ENCODE data around the gene TBC1D3B.
"Not testable (repeated sequence)": the region's sequence is repeated elsewhere in the genome, so short reads cannot be mapped to it uniquely, and the experiment has no call there.

The TBC1D3B gene

DNA sequence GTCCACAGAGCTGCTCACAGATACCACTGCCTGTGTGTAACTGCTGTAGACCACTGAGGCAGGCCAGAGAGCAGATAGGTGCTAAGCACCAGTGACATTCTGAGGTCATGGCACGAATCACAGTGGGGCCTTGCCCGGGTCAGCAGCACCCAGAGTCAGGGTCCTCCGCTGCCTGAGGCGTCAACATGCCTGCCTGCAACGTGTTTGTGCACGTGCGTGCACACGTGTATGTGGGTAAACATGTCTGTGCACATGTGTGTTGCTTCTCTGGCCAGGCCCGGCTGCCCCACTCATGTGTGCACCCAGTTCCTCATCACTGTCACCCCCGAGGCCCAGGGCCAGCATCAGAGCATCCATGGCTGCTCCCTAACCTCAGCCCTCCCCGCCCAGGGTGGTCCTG, at the start of gene TBC1D3B:
TBC1D3B (minus strand) TSS at position 101 of the 400 bp plus-strand sequence. CDS start 1,586 bp downstream, outside the sequence.
- DNase-seq (ENCODE audit: low spot score), result not testable (repeated sequence)

DNA sequence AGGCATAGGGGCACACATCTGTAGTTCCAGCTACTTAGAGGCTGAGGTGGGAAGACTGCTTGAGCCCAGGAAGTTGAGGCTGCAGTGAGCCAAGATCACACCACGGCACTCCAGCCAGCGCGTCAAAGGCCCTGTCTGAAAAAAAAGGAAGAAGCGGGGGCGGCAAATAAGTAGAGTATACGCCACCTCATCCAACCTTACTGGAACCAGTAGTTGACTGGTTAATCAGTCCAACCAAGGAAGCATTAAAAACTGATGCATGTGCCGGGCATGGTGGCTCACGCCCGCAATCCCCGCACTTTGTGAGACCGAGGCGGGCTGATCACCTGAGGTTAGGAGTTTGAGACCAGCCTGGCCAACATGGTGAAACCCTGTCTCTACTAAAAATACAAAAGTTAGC, 46.5 kb upstream of the TBC1D3B start:
- not testable (repeated sequence) for DNase-seq (ENCODE audit: low spot score)

DNA sequence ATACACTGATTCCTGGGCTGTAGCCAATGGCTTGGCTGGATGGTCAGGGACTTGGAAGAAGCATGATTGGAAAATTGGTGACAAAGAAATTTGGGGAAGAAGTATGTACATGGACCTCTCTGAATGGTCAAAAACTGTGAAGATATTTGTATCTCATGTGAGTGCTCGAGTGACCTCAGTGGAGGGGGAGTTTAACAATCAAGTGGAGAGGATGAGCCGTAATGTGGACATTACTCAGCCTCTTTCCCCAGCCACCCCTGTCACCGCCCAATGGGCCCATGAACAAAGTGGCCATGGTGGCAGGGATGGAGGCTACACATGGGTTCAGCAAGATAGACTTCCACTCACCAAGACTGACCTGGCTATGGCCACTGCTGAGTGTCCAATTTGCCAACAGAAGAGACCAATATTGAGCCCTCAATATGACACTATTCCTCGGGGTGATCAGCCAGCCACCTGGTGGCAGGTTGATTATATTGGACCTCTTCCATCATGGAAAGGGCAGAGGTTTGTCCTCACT, 45.2 kb upstream of the TBC1D3B start:
- DNase-seq (ENCODE audit: low spot score), result not testable (repeated sequence)

DNA sequence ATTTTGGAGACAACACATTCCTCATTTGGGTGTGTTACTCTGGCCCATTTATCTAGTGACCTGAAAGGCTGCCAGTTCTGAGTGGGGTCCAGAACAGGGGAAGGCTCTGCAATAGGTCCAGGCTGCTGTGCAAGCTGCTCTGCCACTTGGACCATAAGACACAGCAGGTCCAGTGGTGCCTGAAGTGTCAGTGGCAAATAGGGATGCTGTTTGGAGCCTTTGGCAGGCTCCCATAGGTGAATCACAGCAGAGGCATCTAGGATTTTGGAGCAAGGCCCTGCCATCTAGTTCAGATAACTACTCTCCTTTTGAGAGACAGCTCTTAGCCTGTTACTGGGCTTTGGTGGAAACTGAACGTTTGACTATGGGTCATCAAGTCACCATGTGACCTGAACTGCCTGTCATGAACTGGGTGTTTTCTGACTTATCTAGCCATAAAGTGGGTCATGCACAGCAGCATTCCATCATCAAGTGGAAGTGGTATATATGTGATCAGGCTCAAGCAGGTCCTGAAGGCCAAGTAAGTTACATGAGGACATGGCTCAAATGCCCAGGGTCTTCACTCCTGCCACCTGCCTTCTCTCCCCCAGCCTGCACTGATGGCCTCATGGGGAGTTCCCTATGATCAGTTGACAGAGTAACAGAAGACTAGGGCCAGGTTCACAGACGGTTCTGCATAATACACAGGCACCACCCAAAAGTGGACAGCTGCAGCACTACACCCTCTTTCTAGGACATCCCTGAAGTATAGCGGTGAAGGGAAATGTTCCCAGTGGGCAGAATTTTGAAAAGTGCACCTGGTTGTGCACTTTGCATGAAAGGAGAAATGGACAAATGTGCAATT, 44.5 kb upstream of the TBC1D3B start:
- not testable (repeated sequence) for DNase-seq (ENCODE audit: low spot score)

DNA sequence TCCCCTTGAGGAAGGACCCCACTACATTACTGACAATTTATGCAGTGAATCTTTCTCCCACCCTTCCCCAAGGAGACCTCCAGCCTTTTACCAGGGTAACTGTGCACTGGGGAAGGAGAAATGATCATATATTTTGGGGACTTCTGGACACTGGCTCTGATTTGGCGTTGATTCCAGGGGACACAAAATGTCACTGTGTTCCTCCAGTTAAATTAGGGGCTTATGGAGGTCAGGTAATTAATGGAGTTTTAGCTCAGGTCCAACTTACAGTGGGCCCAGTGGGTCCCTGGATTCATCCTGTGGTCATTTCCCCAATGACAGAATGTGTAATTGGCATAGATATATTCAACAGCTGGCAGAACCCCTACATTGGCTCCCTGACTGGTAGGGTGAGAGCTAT, 43.1 kb upstream of the TBC1D3B start:
- not testable (repeated sequence) for DNase-seq (ENCODE audit: low spot score)

DNA sequence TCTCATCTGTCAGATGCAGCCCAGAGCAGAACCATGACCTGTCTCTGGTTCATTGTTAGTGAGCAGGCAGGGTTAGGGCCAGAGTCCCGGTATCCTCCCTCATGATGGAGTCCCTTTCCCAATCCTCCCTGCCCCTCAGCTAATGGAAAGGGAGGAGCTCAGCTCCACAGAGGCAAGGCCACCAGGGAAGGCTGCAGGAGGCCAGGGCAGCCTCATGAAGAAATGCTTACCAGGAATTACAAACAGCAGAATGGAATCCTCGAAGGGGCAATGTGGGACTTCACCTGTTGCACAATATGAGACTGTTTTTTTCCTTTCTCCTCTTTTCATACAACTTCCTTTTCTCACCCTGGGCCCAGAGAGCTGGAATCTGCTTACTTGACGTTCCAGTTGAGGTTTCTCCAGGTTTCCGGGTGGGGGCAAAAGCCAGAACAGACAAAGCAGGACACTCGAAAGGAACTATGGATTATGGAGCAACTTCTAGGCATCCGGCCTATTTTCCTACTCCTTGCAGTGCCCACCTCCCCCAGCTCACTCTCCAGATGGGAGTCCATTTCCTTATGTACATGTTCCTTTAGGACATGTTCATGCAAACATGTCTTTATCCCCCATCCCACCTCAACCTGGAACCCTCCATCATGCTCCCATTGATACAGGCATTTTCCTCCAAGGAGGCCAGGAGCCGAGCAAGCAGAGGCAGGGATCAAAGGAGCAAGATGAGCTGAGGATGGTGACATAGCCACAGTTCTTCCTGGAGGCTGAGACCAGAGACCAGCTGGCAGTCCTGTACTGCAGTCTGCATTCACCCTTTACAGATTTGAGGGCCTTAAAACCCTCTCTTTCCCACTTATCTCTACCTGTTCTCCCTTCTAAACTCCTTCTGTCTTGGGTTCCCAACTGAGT, 39.2 kb upstream of the TBC1D3B start:
- not testable (repeated sequence) for DNase-seq (ENCODE audit: low spot score)

DNA sequence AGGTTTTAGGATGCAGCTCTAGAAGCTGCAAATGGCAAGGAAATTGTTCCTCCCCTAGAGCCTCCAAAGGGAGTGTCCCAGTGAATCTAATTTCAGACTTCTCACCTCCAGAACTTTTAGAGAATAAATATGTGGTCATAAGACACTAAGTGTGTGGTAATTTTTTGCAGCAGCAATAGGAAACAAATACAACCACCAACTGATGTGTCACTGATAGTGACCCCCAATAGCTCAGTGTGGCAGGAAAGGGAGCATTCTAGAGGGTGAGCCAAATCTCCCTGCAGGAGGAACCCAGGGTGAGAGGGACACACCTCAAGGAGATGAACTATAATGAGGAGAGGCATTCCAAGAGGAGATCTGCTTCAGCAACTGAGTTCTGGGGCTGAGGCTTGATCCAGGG, 38.5 kb upstream of the TBC1D3B start:
- DNase-seq (ENCODE audit: low spot score), result no peak

DNA sequence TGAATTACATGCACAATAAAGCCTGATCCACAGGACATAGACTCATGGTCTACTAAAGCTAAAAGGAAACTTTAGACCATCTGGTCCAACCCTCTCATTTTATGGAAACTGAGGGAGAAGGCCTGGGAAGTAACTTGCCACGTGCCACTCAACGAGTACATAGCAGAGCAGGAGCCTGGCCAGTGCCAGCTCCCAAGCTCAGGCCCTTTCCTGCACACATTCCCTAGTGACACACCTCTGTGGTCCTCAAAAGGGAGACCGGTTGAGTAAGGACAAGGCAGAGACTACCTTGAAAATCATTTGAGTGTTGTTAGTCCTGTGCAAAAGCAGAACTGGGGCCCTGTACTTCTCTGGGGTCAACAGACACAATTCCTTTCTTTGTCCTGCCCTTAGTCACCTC, 37.3 kb upstream of the TBC1D3B start:
- DNase-seq (ENCODE audit: low spot score), result no peak

DNA sequence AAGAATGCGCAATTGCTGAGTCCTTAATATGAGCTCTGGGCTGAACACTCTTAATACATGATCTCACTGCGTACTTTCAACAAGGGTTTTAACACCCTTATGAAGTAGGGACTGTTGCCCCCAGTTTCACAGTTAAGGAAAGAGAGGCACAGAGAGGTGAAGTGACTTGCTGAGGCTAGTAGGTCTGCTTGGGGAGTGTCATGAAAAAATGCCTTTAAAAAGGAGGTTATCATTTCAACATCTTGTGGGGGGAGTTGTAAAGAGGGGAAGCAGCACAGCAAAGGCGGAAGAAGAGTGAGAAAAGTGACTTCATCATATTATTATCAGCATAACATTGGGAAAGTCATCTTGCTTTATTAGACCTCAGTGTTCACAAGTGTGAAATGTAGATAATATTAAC, 36.5 kb upstream of the TBC1D3B start:
- DNase-seq (ENCODE audit: low spot score), result no peak

DNA sequence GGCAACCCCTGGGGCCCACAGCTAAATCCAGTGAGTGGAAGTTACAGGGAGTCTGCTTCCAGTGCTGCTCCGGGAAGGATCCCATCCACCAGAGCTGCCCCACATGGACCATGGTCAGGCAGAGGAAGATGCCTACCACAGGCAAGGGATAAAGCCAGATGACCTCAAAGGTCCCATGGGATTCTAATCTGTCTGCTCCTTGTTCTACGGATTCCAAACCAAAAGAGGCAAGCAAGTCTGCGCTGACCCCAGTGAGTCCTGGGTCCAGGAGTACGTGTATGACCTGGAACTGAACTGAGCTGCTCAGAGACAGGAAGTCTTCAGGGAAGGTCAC, 35.8 kb upstream of the TBC1D3B start:
- no peak for DNase-seq (ENCODE audit: low spot score)

DNA sequence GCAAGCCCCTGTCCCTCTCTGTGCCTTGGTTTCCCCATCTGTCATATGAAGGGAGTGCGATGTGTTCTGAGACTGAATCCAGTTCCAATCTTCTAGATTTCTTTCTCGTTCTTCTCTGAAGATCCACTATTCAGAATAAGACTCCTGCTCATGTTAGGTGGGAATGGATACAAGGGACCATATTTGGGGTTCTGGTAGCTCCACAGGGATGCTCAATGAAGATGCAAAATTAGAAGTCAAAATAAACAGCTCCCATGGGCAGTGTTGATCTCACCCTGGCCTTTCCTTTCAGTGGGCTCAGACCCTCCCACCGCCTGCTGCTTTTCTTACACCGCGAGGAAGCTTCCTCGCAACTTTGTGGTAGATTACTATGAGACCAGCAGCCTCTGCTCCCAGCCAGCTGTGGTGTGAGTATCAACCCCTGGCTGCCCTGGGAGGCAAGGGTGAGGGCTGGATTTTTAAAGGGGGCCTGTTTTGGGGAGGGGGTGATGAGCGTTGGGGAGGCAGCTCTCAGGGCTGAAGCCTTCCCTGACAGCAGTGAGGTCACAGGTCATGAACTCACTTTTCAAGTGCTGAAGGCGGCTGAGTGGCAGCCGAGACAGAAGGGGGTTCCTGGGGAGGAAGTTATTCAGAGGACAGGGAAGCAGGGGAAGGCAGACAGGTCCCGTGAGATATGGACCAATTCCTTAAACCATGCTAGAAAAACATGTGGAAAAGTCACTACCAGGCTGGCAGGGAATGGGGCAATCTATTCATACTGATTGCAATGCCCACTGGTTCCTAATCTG, 35.2 kb upstream of the TBC1D3B start:
- not testable (repeated sequence) for DNase-seq (ENCODE audit: low spot score)

DNA sequence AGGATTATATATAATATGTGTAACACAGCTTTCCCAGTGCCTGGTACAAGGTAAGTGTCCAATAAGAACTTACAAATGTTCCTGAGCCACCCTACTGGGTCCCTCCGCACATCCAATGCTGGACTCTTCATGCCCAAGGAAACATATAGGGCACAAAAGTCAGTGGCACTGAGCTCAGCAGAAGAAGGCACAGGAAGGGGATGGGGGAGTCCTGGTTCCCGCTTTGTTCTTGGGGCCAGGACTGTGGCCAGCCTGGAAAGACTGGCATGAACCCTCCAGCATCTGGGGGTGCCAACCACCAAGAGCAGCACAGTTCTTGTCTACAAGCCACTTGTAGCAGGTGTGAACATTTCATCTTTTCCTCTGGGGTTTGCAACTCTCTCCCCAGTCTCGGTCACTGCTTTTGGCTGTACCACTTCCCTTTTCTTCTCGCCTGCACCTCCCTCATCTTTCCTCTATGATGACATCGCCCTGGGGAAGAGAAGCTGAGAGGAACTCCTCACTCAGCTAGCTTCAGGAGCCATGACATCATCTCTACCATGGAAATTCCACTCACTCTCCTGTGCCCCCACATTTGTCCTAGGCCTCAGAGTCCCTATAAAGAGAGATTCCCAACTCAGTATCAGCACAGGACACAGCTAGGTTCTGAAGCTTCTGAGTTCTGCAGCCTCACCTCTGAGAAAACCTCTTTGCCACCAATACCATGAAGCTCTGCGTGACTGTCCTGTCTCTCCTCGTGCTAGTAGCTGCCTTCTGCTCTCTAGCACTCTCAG, 34.2 kb upstream of the TBC1D3B start, which contains the start of gene CCL4L2:
CCL4L2 (plus strand) TSS at position 625 of the 773 bp plus-strand sequence.
- DNase-seq (ENCODE audit: low spot score), result not testable (repeated sequence)

DNA sequence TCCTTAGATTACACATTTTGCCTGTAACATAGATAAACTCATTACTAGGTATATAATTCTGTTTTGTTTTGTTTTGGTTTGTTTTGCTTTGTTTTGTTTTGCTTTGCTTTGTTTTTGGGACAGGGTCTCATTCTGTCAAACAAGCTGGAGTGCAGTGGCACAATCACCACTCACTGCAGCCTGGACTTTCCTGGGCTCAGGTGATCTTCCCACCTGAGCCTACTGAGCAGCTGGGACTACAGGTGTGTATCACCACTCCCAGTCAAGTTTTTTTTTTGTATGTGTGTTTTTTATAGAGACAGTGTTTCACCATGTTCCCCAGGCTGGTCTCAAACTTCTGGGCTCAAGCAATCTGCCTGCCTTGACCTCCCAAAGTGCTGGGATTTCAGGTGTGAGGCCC, 33.1 kb upstream of the TBC1D3B start:
- DNase-seq (ENCODE audit: low spot score), result no peak

DNA sequence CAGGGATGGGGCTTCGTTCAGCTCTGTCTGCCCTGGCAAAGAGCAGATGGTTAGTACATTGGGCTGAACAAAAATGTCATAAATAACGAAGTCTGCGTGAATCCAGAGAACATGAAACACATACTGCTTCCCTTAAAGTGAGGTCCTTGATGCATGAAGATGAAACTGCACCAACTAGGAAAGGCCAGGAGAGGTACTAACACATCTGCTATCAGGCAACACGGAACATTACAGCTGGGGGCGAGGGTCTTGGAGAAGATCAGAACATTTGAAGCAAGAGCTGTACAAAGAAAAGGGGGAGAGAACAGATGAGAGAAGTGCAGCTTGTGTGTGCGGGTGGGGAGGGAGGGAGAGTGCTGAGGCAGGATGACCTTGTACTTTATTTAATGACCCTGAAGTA, 30.9 kb upstream of the TBC1D3B start:
- DNase-seq (ENCODE audit: low spot score), result not testable (repeated sequence)

DNA sequence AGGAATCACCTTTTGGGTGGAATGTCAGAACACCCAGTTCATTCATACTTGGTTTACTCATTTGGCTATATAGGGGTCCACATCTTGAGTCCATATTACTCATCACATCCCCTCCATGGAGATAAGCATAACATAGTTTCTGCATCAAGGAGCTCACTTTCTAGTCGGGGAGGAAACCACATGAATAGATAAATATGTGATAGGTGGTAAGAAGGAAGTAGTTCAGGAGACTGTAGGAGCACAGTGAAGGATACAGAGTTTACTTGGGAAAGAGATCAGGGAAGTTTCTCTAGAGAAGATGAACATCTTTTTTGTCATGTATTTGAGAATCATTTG, 30.0 kb upstream of the TBC1D3B start:
- DNase-seq (ENCODE audit: low spot score), result not testable (repeated sequence)

DNA sequence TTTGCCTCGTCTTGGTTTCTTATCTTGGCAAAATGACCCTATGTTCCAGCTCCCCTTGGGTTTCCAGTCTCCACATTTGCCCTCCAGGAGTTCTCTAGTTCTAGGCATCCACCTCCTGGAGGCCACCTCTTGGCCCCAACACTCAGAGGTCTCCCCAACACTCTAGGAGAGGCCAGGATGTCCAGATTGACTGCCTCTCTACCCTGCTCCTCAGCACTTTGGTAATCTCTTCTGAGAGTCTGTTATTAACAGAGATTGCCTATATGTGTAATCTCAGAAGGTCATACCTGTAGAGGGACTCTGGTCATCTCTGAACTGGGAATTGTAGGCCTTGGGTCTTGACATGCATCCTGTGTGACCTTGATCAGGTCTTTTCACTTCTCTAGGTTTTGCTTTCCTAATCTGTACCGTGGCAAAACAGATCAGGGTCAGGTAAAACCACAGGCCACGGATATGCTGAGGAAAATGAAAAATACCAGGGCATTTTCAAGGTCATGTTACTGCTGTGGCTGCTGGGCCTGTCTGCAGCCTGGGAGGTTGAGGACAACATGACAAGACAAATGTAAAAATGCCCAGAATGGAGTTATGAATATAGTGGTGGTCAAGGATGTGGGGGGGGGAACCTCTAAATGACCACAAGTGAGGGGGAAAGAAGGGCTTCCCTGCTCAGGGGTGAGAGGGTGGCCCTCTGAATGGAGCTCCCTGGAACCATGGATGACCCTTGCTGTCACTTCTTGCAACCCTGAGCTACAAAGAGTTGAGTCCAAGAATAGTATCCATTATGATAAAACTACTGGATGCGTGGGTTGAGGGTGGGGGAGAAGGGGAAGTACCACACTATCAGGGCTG, 29.4 kb upstream of the TBC1D3B start:
- DNase-seq (ENCODE audit: low spot score), result no peak

DNA sequence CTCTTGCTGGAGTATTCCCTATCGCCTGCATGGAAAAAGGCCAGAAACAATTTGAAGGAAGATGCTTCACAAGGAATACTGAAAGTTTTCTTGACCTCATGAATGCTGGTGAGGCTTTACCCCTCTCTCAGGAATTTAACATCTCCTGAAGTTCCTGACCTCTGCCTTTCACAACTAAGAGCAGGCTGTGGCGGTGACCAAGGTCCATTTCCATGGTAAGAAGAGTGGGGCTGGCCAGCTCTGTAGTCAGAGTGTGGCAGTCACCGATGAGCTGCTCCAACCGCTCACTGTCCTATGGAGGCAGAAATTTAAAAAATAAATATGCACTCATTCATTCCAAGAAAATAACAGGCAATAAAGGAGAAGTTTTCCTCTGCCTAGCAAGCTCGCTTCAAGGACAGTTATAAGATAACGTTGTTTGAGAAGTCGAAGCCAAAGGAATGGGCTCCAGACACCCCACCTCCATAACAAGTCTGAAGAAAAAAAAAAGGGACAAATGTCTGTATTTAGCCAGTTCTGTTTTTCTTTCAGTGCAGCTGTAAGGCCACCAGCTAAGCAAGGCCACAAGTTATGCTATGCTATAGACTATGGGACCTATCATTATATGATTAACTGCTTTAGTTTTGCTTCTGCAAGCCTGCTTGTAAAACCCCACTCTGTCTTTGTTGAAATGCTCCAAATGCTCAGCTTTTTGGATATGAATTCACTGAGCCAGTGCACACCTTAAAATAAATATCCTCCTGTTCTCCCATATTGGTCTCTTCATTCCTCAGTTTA, 28.5 kb upstream of the TBC1D3B start:
- no peak for DNase-seq (ENCODE audit: low spot score)

DNA sequence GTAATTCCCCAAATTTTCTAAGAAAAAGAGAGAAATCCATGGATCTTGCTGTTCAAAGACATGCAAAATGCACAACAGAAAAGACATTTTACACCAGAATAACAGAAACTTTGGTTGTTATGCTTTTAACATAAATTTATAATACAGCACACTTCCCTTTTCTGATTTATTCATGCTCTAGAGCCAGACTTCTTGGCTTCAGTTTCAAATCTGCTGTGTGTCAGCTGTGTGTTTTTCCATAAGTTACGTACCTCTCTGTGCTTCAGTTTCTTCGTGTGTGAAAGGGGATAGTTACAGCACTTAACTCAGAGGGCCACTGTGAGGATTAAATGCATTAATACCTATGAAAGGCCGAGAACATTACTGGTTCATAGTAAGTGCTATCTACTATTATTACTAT, 26.9 kb upstream of the TBC1D3B start:
- no peak for DNase-seq (ENCODE audit: low spot score)

DNA sequence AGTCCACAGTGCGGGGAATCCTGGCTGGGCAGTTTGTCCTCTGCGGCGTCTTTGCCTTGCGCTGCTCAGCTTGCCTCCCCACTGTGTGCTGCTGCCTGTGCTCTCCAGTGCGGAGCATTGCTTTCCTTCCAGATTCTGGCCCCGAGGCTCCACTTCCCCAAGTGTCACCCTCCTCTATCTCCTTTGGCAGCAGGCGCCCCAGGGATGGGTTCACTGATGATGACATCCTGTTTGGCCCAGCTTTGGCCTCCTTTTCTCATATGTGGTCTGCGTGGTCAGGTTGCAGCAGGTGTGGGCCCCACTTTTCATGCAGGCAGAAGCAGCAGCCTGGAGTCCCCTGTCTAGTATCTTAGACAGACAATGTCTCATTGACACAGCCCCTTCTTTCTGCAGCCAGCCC, 25.1 kb upstream of the TBC1D3B start:
- not testable (repeated sequence) for DNase-seq (ENCODE audit: low spot score)

All from hepatic stellate cell (primary cell).